NCI-H1105 (cell line): ENCODE measurements around the gene LARP1.
"Not testable (repeated sequence)": the region's sequence is repeated elsewhere in the genome, so short reads cannot be mapped to it uniquely, and the experiment has no call there.

ENCODE experiments used
- DNase-seq: peaks from one replicate; lab custom pipeline; 2025; lab: John Stamatoyannopoulos, UW

The LARP1 gene

DNA sequence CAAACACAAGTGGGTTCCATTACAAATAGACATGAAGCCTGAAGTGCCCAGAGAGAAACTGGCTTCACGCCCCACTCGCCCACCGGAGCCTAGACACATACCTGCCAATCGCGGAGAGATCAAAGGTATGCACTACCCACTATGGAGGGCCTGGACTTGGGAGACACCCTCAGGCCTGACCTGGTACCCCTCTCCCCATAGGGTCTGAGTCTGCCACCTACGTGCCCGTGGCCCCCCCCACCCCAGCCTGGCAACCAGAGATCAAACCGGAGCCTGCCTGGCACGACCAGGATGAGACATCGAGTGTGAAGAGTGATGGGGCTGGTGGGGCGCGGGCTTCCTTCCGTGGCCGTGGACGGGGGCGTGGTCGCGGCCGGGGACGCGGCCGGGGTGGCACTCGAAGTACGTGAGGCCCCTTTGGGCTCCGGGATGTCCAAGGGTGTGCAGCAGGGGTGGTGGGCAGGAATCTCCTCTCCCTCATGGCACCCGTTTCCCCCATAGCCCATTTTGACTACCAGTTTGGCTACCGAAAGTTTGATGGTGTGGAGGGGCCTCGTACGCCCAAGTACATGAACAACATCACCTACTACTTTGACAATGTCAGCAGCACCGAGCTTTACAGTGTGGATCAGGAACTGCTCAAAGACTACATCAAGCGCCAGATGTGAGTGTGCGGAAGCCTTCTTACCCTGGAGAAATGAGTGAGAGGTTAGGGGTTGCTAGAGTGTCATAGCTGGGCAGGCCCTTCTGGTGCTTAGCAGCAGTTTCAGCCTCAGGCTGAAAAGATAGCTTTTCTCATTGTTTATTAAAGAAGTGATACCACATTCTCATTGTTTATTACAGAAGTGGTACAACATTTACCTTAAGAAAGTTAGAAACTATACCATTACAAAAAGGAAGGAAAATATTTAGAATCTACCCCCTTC is 38.7 kb downstream of the LARP1 start:
- DNase-seq: no peak

DNA sequence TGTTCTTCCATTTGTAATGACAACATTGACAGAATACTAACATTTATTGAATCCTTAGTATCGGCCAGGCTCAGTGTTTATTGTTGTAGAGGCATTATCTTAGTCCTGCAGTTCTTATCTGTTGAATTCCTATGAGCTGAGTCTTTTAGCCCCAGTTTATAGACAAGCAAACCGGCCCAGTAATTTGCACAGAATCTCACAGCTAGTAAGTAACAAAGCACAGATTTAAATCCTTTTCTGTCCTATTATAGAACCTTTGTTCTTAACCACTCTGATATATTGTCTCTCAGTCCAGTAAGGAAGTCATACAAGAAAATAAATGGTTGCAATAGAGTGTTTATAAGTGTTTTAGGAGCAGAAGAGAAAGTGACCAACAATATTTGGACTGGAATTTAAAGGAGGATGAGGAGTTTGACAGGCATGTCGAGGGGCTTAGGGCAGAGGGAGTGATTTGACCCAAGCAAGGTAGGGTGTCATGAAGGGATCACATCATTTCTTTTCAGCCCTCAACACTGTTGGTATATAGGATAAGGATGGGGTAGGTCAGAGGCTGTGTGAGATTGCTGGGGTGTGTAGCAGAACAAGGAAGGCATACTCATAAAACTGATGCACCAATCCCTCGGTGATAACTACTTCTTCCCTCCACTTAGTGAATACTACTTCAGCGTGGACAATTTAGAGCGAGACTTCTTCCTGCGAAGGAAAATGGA is 39.5 kb downstream of the LARP1 start:
- DNase-seq: no peak

DNA sequence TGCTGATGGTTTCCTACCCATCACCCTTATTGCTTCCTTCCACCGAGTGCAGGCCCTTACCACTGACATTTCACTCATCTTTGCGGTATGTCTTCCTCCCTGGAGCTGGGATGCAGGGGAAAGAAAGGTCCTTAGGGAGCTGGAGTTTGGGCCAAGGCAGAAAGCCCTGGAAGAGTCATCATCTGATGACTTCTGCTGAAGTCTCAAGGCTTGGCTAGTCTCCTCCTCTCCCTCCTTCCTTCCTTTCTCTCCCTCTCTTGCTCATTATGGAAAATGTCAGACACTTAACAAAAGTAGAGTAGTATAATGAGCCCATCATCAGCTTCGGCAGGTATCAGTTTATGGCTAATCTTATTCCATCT is 40.0 kb downstream of the LARP1 start:
- no peak for DNase-seq

DNA sequence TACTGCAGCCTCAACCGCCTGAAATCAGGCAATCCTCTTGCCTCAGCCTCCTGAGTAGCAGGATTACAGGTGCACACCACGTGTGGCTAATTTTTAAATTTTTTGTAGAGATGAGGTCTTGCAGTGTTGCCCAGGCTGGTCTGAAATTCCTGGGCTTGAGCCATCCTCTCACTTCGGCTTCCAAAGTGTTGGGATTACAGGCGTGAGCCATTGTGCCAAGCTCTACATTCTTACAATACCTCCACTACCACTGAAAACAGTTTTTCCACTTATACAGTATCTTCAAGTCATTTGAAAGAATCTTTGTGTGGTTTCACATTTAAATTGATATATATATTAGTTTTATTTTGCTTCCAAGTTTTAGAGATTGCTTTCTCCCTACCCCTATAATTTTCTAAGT is 42.6 kb downstream of the LARP1 start:
- DNase-seq: no peak

DNA sequence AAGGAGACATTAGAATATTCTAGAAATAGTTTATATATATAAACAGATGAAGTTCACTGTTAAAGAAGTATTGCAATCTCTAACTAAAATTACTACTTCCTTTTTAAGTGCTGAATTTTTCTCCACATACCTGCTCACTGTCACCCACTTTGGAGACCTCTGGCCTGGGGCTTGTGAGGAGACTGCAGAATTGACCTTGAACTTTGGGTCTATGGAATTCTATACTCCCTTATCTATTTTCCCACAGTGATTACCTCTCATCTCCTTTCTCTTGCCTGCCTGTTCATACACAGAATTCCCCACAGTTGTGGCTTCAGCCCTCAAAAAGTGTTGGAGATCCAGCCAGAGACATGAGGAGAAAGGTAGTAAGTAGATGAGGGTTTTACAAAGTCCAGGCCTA is 45.4 kb downstream of the LARP1 start:
- DNase-seq: no peak

DNA sequence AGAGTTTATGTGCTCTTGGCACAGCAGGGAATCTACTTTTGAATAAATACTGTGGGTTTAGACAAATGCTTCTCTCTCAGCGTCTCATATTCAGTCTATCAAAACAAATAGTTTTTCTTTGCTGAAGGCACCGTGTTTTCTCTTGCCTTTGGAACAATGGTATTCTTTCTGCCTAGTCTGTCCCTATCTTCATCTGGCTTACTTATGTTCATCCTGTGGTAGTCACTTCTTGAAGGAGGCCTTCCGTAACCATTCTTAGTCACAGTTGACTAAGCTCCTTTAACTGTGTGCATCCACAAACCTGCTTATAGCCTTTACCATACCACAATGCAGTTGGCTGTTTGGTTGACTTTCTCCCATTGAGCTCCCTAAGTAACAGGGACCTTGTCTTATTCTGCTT is 45.9 kb downstream of the LARP1 start:
- no peak for DNase-seq

DNA sequence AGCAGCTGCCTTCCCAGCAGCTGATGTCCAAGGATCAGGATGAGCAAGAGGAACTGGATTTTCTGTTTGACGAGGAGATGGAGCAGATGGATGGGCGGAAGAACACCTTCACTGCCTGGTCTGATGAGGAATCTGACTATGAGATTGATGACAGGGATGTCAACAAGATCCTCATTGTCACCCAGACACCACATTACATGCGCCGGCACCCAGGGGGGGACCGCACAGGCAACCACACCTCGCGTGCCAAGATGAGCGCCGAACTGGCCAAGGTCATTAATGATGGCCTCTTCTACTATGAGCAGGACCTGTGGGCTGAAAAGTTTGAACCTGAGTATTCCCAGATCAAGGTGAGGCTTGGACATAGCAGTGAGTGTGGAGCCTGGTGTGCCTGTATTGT is 46.9 kb downstream of the LARP1 start:
- no peak for DNase-seq

DNA sequence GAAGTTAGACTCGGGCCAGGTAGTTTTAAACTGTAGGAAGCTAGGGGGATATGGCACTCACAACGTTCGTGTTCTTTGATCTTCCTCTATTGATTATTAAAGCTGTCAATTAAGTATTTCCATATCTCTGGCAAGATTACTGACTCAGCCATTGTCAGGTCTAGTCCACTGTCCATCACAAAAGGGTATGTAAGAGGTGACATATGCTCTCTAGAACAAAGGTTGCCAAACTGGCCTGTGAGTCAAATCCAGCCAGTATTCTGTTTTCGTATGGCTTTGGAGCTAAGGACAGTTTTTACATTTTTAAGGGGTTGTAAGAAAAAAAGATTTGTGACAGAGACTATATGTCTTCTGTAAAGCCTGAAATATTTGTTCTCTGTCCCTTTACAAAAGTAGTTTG is 51.0 kb downstream of the LARP1 start:
- DNase-seq: no peak

DNA sequence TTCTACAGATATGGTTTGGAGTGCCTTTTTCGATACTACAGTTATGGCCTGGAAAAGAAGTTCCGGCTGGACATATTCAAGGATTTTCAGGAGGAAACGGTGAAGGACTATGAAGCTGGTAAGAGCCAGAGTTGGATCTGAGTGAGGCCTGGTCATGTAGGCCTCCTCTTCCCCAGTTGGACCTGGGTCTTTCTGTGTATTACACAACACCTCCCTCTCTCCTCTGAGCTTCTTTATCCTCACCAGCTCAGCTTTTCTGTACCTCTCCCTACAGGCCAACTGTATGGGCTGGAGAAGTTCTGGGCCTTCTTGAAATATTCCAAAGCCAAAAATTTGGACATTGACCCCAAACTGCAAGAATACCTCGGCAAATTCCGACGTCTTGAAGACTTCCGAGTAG is 56.1 kb downstream of the LARP1 start:
- no peak for DNase-seq

DNA sequence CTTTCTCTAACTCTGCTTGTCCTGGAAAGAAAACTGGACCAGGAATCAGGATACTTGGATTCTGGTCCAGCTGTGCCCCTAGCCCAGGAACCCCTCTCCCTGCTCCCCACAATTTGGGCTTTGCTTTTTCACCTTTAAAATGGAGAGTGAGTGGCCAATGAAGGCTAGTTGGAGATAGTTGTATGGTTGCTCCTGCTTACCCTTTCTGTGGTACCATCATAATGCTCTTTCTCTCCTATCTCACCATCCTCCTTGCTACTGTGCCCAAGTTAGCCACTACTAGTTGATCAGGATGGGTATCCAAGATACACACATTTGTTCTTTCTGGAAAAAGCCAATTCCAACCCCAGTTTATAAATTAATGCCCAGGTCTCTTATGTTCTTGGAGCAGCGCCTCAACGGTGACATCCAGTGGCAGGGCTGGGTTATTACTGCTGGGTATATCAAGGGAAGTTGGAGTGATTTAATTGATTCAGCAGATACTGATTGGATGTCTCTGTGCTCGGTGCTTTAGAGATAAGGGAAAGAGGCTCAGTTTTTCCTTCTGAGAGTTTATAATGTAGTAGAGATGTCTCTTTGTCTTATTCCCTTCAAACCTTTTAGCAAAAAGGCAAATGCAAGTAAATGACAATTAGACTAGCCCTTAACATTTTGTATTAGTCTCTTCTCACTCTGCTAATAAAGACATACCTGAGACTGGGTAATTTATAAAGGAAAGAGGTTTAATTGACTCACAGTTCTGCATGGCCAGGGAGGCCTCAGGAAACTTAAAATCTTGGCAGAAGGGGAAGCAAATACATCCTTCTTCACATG is 56.7 kb downstream of the LARP1 start:
- no peak for DNase-seq

DNA sequence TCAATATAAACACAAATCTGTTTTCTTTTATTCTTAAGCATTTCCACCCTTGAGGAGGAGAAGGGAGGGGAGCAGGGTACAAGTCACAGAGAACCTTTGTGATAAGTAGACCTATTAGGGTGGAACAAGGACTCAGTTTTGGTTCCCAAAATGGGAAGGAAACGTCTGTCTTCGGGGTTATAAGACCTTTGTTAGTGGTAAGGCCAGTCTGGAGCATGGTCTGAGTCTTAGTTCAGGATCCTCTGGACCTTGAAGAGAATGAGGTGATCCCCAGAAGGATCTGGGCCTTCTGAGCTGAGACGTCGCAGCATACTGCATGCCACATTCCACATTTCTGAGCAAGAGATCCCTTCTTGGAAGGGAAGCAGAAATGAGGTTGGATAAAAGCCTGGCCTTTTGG is 58.0 kb downstream of the LARP1 start:
- no peak for DNase-seq

DNA sequence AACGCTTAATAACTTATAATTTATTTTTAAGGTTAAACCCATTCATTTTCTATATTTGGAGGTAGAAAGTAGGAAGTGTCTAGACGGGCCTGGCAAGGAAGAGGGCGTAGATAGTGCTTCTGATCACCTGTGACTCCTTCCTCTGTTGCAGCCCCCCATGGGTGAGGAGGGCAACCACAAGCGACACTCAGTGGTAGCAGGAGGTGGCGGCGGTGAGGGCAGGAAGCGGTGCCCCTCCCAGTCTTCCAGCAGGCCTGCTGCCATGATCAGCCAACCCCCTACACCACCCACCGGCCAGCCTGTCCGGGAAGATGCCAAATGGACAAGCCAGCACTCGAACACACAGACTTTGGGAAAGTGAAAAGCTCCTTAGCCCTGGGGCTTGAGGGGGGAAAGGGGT is 58.6 kb downstream of the LARP1 start:
- no peak for DNase-seq

DNA sequence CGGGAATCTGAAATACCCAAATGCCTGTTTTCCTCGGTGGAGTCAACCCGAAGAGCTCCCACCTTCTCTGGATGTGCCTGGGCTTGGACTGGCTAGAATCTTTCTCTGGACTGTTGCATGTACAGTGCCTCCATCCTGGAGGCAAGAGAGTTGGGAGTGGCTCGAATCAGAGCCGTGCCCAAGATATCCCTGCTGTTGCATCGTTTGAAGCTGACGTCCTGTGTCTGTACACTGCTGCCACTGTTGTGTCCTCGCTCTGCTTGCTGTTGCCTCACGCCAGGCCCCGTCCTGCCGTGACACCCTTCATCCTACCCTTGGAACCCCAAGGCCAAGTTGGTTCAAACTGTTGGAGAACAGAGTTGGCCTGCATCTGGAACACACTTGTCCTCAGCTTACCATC is 59.8 kb downstream of the LARP1 start:
- DNase-seq: no peak

DNA sequence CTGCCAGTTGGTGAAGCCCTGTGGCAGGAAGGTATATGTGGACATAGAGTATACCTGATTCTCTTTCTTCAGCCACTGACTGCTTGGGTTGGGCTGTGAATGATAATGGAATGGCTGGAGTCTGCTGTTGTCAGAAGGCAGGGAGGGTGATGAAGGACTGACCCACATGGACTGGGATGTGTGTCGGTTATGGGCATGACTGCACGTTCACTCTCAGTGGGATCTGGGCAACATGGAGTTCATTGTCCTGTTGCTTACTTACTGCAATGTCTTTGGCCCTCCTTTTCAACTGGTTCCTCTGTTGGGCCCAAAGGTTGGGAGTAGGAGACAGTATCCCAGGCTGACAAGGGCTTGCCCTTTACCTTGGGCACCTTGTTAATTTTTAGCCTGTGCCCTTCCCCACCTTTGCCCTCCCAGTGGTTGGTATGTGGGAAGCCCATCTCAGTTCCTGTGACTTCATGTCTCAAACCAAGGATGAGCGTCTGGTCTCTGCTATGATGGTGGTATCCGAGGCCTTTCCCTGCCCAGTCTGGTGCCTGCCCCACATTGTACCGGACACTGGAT is 60.6 kb downstream of the LARP1 start:
- DNase-seq: no peak

DNA sequence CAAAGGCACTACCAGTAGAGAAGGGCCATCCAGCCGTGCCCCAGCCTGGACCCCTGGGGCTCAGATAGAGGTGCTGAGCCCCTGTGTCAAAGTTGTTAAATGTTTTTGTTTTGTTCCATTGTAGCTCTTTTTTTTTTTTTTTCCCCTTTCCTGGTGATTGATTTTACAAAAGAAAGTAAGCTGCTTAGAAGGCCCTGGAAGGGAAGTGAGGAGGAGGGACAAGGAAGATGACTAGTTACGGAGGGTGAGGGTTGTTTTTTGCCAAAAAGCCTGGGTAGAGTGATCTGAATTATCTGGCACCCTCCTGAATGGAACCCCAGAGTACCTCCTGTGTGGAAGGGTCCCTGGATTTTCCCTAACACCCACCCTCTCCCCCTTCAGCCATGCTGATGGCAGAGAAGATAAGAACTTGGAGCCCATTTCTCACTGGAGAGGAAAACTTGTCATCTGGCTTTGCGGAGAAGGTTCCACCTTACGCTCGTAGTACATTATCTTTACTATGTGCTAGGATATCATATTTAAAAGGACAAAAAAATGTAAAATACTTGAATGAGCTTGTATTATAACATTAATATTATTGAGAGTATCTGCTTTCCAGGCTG is 61.8 kb downstream of the LARP1 start:
- no peak for DNase-seq

DNA sequence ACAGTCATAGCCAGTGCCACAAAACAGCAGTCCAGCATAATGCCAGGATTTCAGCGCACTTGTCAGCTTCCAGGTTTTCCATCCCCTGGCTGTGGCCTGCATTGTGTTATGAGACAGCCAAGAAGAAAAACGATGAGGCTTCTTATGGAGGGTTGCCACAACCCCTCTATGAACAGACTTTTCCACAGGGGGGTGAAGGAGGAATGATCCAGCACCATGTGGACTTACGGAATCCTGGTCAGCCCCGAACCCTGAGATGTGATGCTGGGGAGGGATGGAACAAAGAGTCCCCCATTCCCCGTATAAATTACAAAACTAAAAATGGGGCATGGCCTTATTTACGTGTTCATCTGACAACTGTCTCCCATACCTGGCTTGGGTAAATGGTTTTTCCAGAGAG is 62.6 kb downstream of the LARP1 start:
- no peak for DNase-seq

DNA sequence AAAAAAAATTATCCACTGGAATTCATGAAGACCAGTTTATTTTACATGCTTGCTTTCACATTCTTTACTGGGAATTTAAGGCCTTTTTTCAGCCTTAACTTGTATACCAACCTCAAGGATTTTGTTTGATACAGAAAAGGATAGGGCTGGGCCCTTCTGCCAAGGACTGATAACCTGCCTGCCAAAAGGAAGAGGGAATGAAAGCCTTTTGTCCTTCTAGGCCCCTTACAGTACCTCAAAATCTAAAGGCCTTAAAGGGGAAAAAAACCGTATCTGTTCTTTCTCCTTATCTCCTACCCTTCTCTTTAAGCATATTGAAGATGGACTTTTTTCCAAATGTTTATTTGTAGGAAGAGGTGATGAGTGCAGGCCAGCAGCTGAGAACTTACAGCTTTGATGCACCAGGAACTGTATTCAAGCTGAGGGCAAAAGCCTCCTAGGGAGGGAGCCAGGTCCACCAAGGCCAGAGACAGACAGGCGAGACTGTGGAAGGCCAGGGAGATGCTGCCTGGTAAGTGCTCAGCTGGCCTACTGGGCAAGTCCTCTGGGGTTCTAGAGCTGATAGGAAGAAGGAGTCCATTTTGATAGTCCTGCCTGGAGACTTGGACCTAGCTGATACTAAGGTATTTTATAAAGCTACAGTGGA is 63.4 kb downstream of the LARP1 start:
- DNase-seq: no peak

DNA sequence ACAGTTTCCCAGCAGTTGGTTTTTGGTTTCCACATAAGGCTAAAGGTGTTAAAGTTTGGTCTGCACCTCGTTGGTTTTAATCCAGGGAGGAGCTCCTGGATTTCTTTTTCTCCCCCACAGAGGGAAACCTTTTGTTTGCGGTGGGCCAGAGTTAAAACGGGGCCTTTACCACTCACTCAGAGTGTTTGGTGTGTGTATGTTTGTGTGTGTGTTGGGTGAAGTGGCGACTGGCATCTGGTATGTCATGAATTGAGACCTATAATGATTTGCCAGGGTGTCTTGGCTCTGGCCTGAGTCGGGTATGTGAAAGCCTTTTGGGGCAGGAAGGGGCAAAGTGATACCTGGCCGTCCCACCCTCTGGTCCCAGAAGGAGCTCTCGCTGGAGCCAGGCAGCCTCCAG is 64.4 kb downstream of the LARP1 start:
- DNase-seq: no peak

DNA sequence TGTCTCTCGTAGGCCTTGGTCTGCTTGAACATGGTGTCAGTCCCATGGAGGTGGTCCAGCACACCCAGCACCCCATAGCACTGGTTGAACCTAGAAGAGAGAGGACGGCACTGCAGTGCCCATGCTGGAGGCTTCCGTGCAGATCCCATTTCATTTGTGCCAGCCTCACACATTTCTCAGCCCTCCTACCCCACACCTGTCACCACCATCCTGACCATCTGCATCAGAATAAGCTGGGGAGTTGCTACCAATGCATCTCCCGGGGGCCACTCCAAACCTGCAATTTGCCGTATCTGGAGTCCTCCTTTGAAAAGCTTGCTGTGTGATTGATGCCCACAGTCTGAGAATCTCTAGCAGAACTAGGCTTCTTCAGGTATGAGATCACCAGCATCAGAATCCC is 65.2 kb downstream of the LARP1 start:
- DNase-seq: no peak

DNA sequence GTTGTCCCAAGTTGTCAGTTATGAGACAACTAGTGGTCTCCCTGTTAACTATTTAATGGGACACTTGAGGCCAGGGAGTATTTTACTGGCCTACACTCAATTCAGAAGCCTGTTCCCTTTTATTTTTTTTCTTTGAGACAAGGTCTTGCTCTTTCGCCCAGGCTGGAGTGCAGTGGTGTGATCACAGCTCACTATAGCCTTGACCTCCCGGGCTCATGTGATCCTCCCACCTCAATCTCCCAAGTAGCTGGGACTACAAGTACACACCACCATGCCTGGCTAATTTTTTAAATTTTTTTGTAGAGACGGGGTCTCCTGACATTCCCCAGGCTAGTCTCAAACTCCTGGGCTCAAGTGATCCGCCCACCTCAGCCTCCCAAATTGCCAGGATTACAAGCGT is 67.7 kb downstream of the LARP1 start:
- not testable (repeated sequence) for DNase-seq

DNA sequence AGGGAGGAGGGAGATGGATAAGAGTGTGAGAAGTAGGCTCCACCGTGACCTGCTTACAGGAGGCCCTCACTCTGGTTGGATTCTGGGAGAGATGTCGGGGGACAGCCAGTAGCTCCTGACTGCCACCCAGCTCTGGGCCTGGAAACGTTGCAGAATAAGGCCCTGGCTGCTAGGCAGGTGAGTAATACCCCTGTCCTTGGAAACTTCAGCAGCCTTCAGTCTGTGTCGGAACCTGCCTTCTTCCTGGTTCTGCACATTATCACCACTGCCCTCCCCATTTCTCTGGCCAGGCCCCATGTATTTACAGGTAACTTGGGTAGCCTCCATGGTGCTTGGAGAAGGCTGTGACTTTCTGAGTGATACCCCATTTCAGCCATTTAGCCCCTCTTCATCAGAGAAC is 68.4 kb downstream of the LARP1 start:
- no peak for DNase-seq

DNA sequence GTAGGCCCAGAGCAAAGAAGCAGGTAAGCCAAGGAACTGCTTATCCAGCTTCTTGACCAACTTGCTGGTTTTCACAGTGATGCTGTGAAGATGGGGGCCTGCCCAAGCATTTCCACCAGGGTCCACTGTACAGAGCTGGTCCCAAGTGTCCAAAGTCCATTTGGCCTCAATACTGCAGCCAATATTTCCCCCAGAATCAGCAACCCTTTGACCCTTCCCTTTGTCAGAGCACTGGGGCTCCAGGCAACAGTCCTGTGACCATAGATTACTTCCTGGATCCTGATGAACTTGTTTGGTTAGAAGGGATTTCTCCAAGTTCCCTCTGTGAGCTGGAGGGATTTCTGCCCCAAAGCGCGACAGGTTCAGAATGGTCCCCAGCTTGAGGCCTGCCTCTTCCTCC is 68.9 kb downstream of the LARP1 start:
- DNase-seq: no peak
